LNCaP clone FGC (cell line): ENCODE results near the gene IRF2BP1.

Experiments used
- DNase-seq: peaks from one replicate; pipeline ENCODE4 v3.0.0-alpha.2; 2011; ENCODE audit warnings: low read depth
- H3K4me3 ChIP-seq: 2 replicates; pipeline ENCODE4 v1.5.1; 2011; ENCODE audit warnings: mild to moderate bottlenecking, low read depth, low read length, control low read depth
- CTCF ChIP-seq: IDR thresholded peaks from 2 replicates; pipeline ENCODE4 v1.5.1; 2012; ENCODE audit warnings: mild to moderate bottlenecking; ENCODE audit not compliant: control insufficient read depth, insufficient read depth; ENCODE audit errors: extremely low read depth

Gene IRF2BP1

GRCh38 chr19:45864629-45865082, 21.3 kb downstream of the IRF2BP1 start:
- no peak for DNase-seq
- TF ChIP-seq CTCF, result no peak
- H3K4me3 ChIP-seq, result no peak overlapping the region

- TF ChIP-seq CTCF, result no peak
- peak within 1 kb of the TSS; percentile 34 for H3K4me3 ChIP-seq
- no peak for DNase-seq
These were observed 21.9 kb downstream of the IRF2BP1 start, which contains the start of gene FOXA3 for GRCh38 chr19:45863840-45864628. Gene FOXA3, plus strand, starts transcription at chr19:45864326. Its CDS starts 131 bp downstream, at chr19:45864457.

GRCh38 chr19:45863335-45863839, 22.6 kb downstream of the IRF2BP1 start:
- H3K4me3 ChIP-seq, result peak overlapping the region; percentile 34
- TF ChIP-seq CTCF, result no peak
- DNase-seq, result no peak

GRCh38 chr19:45862564-45863334, 23.2 kb downstream of the IRF2BP1 start, which contains the start of gene SYMPK:
Gene SYMPK, minus strand, starts transcription at chr19:45863147. Its CDS starts 8,652 bp downstream, at chr19:45854495.
- H3K4me3 ChIP-seq, result peak within 1 kb of the TSS; percentile 86
- peak; percentile 81 for DNase-seq
- no peak for TF ChIP-seq CTCF

- no peak for DNase-seq
- H3K4me3 ChIP-seq, result peak overlapping the region; percentile 86
- no peak for TF ChIP-seq CTCF
These were observed 23.7 kb downstream of the IRF2BP1 start for GRCh38 chr19:45862271-45862563.

GRCh38 chr19:45860359-45861259, 25.3 kb downstream of the IRF2BP1 start:
- no peak overlapping the region for H3K4me3 ChIP-seq
- no peak for DNase-seq
- no peak for TF ChIP-seq CTCF
